Spleen (tissue), 11 donors: ENCODE results near the gene ZNF92. TPM values are rescaled to one million over a fixed set of nuclear protein-coding genes. Genes with fewer than 3 reads are reported as not detected.

Experiments
- DNase-seq: peaks from one replicate; pipeline ENCODE4 v3.0.0-alpha.2; 2020
- H3K27ac ChIP-seq, 8 donors: fragments of 200-600 bp; sonication (generic) in 7 of 8; 1 replicate in 4 of 8; 2 replicates in 4 of 8; pipeline versions ENCODE4 v1.5.0 to v1.8.0; 2016 to 2021; ENCODE audit warnings: inconsistent platforms in 4 of 8, mild to moderate bottlenecking in 4 of 8, moderate library complexity in 1 of 8
- H3K27me3 ChIP-seq, 7 donors: fragments of 200-600 bp; sonication (generic) in 6 of 7; replicated peaks in 1 of 7; 1 replicate in 4 of 7; 2 replicates in 3 of 7; pipeline versions ENCODE4 v1.5.0 to v1.8.0; 2016 to 2021; ENCODE audit warnings: inconsistent platforms in 3 of 7, mild to moderate bottlenecking in 1 of 7
- H3K36me3 ChIP-seq, 6 donors: fragments of 200-600 bp; sonication (generic) in 5 of 6; 1 replicate in 4 of 6; 2 replicates in 2 of 6; pipeline versions ENCODE4 v1.5.0 to v1.8.0; 2016 to 2021; ENCODE audit warnings: inconsistent platforms in 2 of 6
- H3K4me1 ChIP-seq, 6 donors: fragments of 200-600 bp; sonication (generic) in 5 of 6; 1 replicate in 3 of 6; 2 replicates in 3 of 6; pipeline versions ENCODE4 v1.5.0 to v1.8.0; 2016 to 2021; ENCODE audit warnings: inconsistent platforms in 3 of 6
- H3K4me3 ChIP-seq, 8 donors: fragments of 200-600 bp; sonication (generic) in 7 of 8; 1 replicate in 4 of 8; 2 replicates in 4 of 8; pipeline versions ENCODE4 v1.5.0 to v1.8.0; 2016 to 2021; ENCODE audit warnings: inconsistent platforms in 4 of 8, mild to moderate bottlenecking in 4 of 8, moderate library complexity in 2 of 8
- H3K9me3 ChIP-seq, 8 donors: fragments of 200-600 bp; sonication (generic) in 7 of 8; 1 replicate in 4 of 8; 2 replicates in 4 of 8; pipeline versions ENCODE4 v1.5.0 to v1.8.0; 2016 to 2021; ENCODE audit warnings: inconsistent platforms in 4 of 8
- CTCF ChIP-seq, 11 experiments: fragments of 200-600 bp in 7 of 11; fragments of 450-650 bp in 4 of 11; sonication (generic) in 4 of 11; IDR thresholded peaks in 8 of 11; conservative IDR thresholded peaks in 3 of 11; 1 replicate in 7 of 11; 2 replicates in 4 of 11; pipeline versions ENCODE4 v1.4.0 to v1.8.0; 2016 to 2021; ENCODE audit warnings: antibody characterized with exemption in 11 of 11, inconsistent platforms in 4 of 11, mild to moderate bottlenecking in 1 of 11
- POLR2A ChIP-seq, 3 donors: fragments of 450-650 bp; IDR thresholded peaks; one replicate each; pipeline ENCODE4 v1.5.1; 2017; ENCODE audit warnings: antibody characterized with exemption in 3 of 3, mild to moderate bottlenecking in 1 of 3
- POLR2AphosphoS5 ChIP-seq, 3 donors: sonication (generic); formaldehyde crosslinking; IDR thresholded peaks; one replicate each; pipeline ENCODE4 v1.5.1; 2017; ENCODE audit warnings: antibody characterized with exemption in 3 of 3
- WGBS, 5 donors: extraction: QIAGEN DNeasy Blood & Tissue Kit in 3 of 5; methylation state at CpG; one replicate each; pipeline versions ENCODE4 v1.1.5 to v1.1.7; 2013 to 2018; 5-methylcytosine and 5-hydroxymethylcytosine counted together
- intact Hi-C: fragments of 100-400 bp; cut with DNase I; formaldehyde crosslinking; loops from one replicate; pipeline ENCODE4 v1.15.0; 2023; ENCODE audit warnings: low total_unique reads
- polyA plus RNA-seq, 3 donors: library from polyadenylated mRNA; stranded (reverse); fragments of 200-250 nt; gene quantifications; one replicate each; pipeline ENCODE4 v1.2.1, GENCODE V29; 2013
- total RNA-seq, 7 donors: library from RNA; depleted of rRNA in 3 of 7; stranded (reverse); fragments of >200 nt in 3 of 7; fragmentation: NEBNext Ultra II Directional in 4 of 7; extraction: Animal tissue kit (Norgen Biotek cat#: 25700) in 4 of 7; gene quantifications; one replicate each; pipeline versions ENCODE4 v1.1.0 to v1.2.1, GENCODE V29; 2016 to 2021
- donor health status: healthy with polysubstance abuse.
- donor health status: DM: no; HTN: no; CAD: no; lungs with moderate emphysema.
- donor health status: DM: no; HTN: no; CAD: no.
- donor health status: Bipolar disorder and iron deficiency.
- donor health status: healthy.
- donor health status: DM: no; HTN: no; CAD: no.
- donor health status: DM: yes; HTN: yes; CAD: no.

ZNF92 gene
- total and polyA plus RNA-seq, 10 donors, result 6.6 to 23.0 (median 14.1) TPM

DNA sequence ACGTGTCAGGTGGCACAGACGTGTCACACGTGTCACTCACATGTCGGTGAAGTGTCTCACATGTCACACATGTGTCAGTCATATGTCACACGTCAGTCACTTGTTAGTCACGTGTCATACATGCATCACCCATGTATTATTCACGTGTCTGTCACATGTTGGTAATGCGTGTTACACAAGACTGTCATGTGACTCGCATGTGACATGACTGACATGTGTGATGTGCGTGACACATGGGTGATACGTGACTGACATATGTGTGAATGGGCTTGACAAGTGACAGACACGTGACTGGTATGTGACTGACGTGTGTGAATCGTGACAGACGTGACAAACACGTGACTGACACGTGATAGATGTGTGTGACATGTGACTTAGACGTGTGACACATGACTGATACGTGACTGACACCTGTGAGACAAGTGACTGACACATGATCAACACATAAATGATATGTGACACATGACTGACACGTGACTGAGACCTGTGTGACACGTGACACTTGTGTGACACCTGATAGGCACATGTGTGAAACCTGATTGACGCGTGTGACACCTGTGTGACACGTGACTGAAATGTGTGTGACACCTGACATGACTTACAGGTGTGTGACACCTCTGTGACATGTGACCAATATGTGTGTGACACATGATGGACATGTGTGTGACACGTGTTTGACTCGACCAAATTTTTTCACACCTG lies 56.1 kb downstream of the ZNF92 start:
- TF ChIP-seq CTCF (IDR thresholded peaks at IDR 0.05 in 8 of 11, conservative IDR thresholded peaks at IDR 0.05 in 3 of 11) (no peak), POLR2A (IDR thresholded peaks at IDR 0.05) (no peak), POLR2AphosphoS5 (IDR thresholded peaks at IDR 0.05) (no peak)
- WGBS, 5 donors, result 74 to 91% (median 82%) methylated on average over 26 of the region's 26 CpGs
- H3K4me3 ChIP-seq, result no peak overlapping the region
- no peak for DNase-seq
- no peak overlapping the region for H3K27ac ChIP-seq
- no peaks in the 10 kb centered on the region for H3K4me1 ChIP-seq
- H3K36me3 ChIP-seq, result no peaks in the 10 kb centered on the region
- intact Hi-C loops, result no loop called here
- H3K27me3 ChIP-seq, result no peaks in the 10 kb centered on the region
- H3K9me3 ChIP-seq, result peaks cover 3 to 54% (median 39%) of the 10 kb centered on the region in 8 donors

- Histone ChIP-seq H3K27ac (no peak overlapping the region), H3K36me3 (no peaks in the 10 kb centered on the region), H3K4me1 (no peaks in the 10 kb centered on the region), H3K27me3 (no peaks in the 10 kb centered on the region), H3K4me3 (no peak overlapping the region), H3K9me3 (peaks cover 0 to 46% (median 31%) of the 10 kb centered on the region in 8 donors)
- intact Hi-C loops, result no loop called here
- WGBS, 5 donors, result 80 to 95% (median 85%) methylated on average over 26 of the region's 26 CpGs
- TF ChIP-seq POLR2AphosphoS5 (IDR thresholded peaks at IDR 0.05) (no peak), POLR2A (IDR thresholded peaks at IDR 0.05) (no peak), CTCF (IDR thresholded peaks at IDR 0.05 in 8 of 11, conservative IDR thresholded peaks at IDR 0.05 in 3 of 11) (no peak)
- DNase-seq, result no peak
Observed at GRCh38 chr7:65430344-65431186, 56.9 kb downstream of the ZNF92 start.

DNA sequence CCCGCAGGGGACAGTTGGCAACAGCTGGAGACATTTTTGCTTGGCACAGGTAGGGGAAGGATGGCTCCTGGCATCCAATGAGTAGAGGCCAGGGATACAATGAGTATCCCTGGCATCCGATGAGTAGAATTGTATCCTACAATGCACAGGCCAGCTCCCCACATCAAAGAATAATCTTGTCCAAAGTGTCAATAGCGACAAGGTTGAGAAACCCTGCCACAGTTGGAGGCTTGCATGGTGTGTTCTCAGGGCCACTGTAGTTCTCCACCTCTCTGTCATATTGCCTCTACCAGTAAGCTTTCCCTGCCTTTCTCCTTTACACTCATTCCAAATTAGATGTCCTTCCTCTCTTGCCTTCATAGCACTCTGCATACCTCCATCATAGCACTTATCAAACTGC lies 60.7 kb downstream of the ZNF92 start:
- Histone ChIP-seq H3K27me3 (no peaks in the 10 kb centered on the region), H3K27ac (no peak overlapping the region), H3K36me3 (no peaks in the 10 kb centered on the region), H3K4me1 (no peaks in the 10 kb centered on the region), H3K9me3 (peaks cover 0 to 13% (median 1%) of the 10 kb centered on the region in 8 donors), H3K4me3 (no peak overlapping the region)
- intact Hi-C loops, result no loop called here
- WGBS, 5 donors, result 58 to 87% (median 78%) methylated on average over 3 of the region's 3 CpGs
- DNase-seq, result no peak
- TF ChIP-seq POLR2A (IDR thresholded peaks at IDR 0.05) (no peak), POLR2AphosphoS5 (IDR thresholded peaks at IDR 0.05) (no peak), CTCF (IDR thresholded peaks at IDR 0.05 in 8 of 11, conservative IDR thresholded peaks at IDR 0.05 in 3 of 11) (no peak)

DNA sequence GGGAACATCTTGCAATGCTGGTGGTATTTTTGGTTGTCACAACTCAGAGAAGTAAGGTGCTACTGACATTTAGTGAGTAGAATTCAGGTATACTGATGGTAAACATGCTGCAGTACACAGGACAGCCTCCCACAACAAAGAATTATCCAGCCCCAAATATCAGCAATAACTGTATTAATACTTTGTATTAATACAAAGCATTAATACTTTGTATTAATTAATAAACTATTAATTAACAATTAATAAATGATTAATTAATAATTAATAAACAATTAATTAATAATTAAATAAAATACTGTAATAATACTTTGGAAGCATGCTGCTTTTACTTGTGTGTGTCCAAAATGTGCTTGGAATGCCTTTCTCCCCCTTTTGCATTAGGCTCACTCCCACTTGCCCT lies 62.5 kb downstream of the ZNF92 start:
- Histone ChIP-seq H3K27me3 (no peaks in the 10 kb centered on the region), H3K4me3 (no peak overlapping the region), H3K9me3 (no peaks in the 10 kb centered on the region), H3K27ac (no peak overlapping the region), H3K36me3 (no peaks in the 10 kb centered on the region), H3K4me1 (no peaks in the 10 kb centered on the region)
- no peak for TF ChIP-seq POLR2AphosphoS5 (IDR thresholded peaks at IDR 0.05)
- no peak for TF ChIP-seq POLR2A (IDR thresholded peaks at IDR 0.05)
- no peak for TF ChIP-seq CTCF (IDR thresholded peaks at IDR 0.05 in 8 of 11, conservative IDR thresholded peaks at IDR 0.05 in 3 of 11)
- DNase-seq, result no peak
- intact Hi-C loops, result no loop called here
